HCT116 (cell line): Measurements from ENCODE around the gene GJA9.

Experiments used
- CEBPB ChIP-seq: IDR thresholded peaks from 2 replicates; pipeline ENCODE4 v1.6.1; 2012; ENCODE audit warnings: low read depth
- CTCF ChIP-seq, 3 experiments: fragments of 200-600 bp in 1 of 3; sonication (generic) in 1 of 3; IDR thresholded peaks in 2 of 3; conservative IDR thresholded peaks in 1 of 3; 2 replicates each; pipeline ENCODE4 v1.5.1; 2012 to 2017; ENCODE audit warnings: low read depth in 2 of 3, low read length in 2 of 3, antibody characterized with exemption in 1 of 3, borderline replicate concordance in 1 of 3, control low read depth in 1 of 3, mild to moderate bottlenecking in 1 of 3, mixed read lengths in 1 of 3, mixed run types in 1 of 3, moderate library complexity in 1 of 3; ENCODE audit not compliant: insufficient read depth in 1 of 3
- EZH2 ChIP-seq: fragments of 200-600 bp; sonication (generic); IDR thresholded peaks from 2 replicates; pipeline ENCODE4 v1.6.1; 2017; ENCODE audit warnings: antibody characterized with exemption, mixed run types
- POLR2A ChIP-seq: IDR thresholded peaks from 2 replicates; pipeline ENCODE4 v1.7.0; 2011; ENCODE audit warnings: borderline replicate concordance; ENCODE audit not compliant: insufficient read depth, insufficient read length; ENCODE audit errors: extremely low read depth
- POLR2AphosphoS5 ChIP-seq: IDR thresholded peaks from 2 replicates; pipeline ENCODE4 v1.6.1; 2011; ENCODE audit warnings: mild to moderate bottlenecking, low read depth, low read length, moderate library complexity
- REST ChIP-seq: IDR thresholded peaks from 2 replicates; pipeline ENCODE4 v1.6.1; 2012; ENCODE audit warnings: low read depth

GRCh38 chr1:38917772-38918171, 36.4 kb upstream of the GJA9 start:
- TF ChIP-seq POLR2AphosphoS5, result no peak
- no peak for TF ChIP-seq EZH2
- TF ChIP-seq CTCF (IDR thresholded peaks at IDR 0.05 in 2 of 3, conservative IDR thresholded peaks at IDR 0.05 in 1 of 3; ENCODE audit: borderline replicate concordance in 1 of 3, insufficient read depth in 1 of 3, low read depth in 2 of 3, low read length in 2 of 3), result no peak
- no peak for TF ChIP-seq REST
- no peak for TF ChIP-seq POLR2A
- TF ChIP-seq CEBPB, result no peak
